ENCODE data around the gene MYO3B. TPM values are rescaled to one million over a fixed set of nuclear protein-coding genes. Genes with fewer than 3 reads are reported as not detected.

MYO3B gene
- polyA plus RNA-seq, 1 donor (not counting 4 experiments of a cell fraction or from before 2014, with no cell fraction given) = 4.4 TPM

DNA sequence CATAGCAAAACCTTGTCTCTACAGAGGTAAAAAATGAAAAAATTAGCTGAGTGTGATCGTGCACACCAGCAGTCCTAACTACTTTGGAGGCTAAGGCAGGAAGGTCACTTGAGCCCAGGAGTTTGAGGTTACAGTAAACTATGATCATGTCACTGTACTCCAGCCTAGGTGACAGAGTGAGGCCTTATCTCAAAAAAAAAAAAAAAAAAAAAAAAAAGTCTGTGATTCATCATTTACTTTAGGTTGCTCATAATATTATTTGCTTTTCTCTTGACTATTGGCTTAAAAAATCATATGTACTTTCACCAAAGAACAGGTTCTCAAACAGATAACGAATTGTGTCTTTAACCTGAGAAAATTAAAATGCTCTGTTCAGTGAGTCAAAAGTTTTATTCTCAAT lies 129.1 kb downstream of the MYO3B start:
- Histone ChIP-seq H3K9ac (ENCODE audit: control insufficient read depth, extremely low read depth, insufficient read depth, low read length) (no peak overlapping the region), H2AFZ (ENCODE audit: control insufficient read depth, low read length) (no peak overlapping the region), H3K9me3 (ENCODE audit: control insufficient read depth, low read depth, low read length) (no peaks in the 10 kb centered on the region), H3K9me1 (ENCODE audit: control insufficient read depth, extremely low read depth, insufficient read depth, low read length) (no peaks in the 10 kb centered on the region), H4K20me1 (ENCODE audit: control insufficient read depth, extremely low read depth, insufficient read depth, low read length) (no peaks in the 10 kb centered on the region), H3K4me1 (ENCODE audit: control insufficient read depth, extremely low read depth, insufficient read depth, low read length) (no peaks in the 10 kb centered on the region), H3K4me3 (ENCODE audit: control insufficient read depth in 2 of 3, extremely low read depth in 1 of 3, insufficient read depth in 2 of 3, low read depth in 1 of 3, low read length in 3 of 3) (no peak overlapping the region), H3K27ac (ENCODE audit: control insufficient read depth, insufficient read depth, low read length) (no peak overlapping the region), H3K79me2 (ENCODE audit: control insufficient read depth, insufficient read depth, low read length) (no peaks in the 10 kb centered on the region), H3K27me3 (ENCODE audit: control insufficient read depth, extremely low read depth, insufficient read depth, low read length) (no peaks in the 10 kb centered on the region), H3K36me3 (ENCODE audit: control insufficient read depth in 2 of 2, extremely low read depth in 1 of 2, insufficient read depth in 2 of 2, low read length in 2 of 2) (no peaks in the 10 kb centered on the region), H3K4me2 (ENCODE audit: control insufficient read depth, extremely low read depth, insufficient read depth, low read depth, low read length) (no peak overlapping the region)
- no peak for FAIRE-seq
- DNase-seq (ENCODE audit: low read depth, low spot score) = no peak
- TF ChIP-seq EZH2 (IDR thresholded peaks at IDR 0.05; ENCODE audit: low read length) = no peak
- TF ChIP-seq, protein P1, sequence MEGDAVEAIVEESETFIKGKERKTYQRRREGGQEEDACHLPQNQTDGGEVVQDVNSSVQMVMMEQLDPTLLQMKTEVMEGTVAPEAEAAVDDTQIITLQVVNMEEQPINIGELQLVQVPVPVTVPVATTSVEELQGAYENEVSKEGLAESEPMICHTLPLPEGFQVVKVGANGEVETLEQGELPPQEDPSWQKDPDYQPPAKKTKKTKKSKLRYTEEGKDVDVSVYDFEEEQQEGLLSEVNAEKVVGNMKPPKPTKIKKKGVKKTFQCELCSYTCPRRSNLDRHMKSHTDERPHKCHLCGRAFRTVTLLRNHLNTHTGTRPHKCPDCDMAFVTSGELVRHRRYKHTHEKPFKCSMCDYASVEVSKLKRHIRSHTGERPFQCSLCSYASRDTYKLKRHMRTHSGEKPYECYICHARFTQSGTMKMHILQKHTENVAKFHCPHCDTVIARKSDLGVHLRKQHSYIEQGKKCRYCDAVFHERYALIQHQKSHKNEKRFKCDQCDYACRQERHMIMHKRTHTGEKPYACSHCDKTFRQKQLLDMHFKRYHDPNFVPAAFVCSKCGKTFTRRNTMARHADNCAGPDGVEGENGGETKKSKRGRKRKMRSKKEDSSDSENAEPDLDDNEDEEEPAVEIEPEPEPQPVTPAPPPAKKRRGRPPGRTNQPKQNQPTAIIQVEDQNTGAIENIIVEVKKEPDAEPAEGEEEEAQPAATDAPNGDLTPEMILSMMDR (optimal IDR thresholded peaks at IDR 0.05 in 1 of 3, IDR thresholded peaks at IDR 0.05 in 1 of 3, conservative IDR thresholded peaks at IDR 0.05 in 1 of 3; ENCODE audit: extremely low read depth in 1 of 3, insufficient read depth in 2 of 3, low read length in 3 of 3) = no peak
- dilution Hi-C loops (cut with MboI; ENCODE audit: extremely low pct_ligation_motif_present, low sequenced_read_pairs) = no loop called here

DNA sequence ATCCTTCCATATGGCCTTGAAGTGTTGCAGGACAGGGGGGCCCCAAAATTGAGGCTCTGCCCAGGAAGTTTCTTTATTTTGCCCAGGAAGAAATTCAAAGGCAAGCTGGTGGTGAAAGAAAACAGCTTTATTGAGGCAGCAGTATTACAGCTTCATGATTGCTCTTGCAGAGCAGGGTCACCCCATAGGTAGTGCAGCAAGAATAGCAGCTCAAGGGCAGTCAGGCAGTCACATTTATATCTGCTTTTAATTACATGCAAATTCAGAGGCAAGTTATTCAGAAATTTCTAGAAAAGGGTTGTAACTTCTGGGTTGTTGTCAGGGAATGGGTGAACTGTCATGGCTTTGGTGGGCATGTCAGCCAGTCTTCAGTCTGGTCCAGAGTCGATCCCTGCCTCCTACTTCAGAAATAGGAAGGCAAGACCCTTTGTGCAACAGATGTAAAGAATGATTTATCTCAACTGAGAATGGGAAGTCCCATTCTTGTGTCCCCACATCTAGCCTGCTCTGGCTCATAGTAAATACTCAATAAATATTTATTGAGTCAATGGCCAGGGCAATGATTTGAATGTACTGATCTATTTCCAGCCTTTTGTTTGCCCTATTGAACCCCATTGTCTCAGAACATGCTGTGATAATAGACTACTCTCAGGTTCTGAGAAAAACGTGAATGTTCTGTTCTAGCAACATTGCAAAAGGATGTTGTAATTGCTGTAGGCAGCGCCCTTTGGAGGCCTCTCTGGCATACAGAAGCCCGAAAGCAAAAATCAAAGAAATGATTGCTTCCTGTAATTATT lies 129.8 kb downstream of the MYO3B start:
- dilution Hi-C loops (cut with MboI; ENCODE audit: extremely low pct_ligation_motif_present, low sequenced_read_pairs) = no loop called here
- H3K9me3 ChIP-seq (ENCODE audit: control insufficient read depth, low read depth, low read length) = no peaks in the 10 kb centered on the region
- no peaks in the 10 kb centered on the region for H3K27me3 ChIP-seq (ENCODE audit: control insufficient read depth, extremely low read depth, insufficient read depth, low read length)
- H3K36me3 ChIP-seq (ENCODE audit: control insufficient read depth in 2 of 2, extremely low read depth in 1 of 2, insufficient read depth in 2 of 2, low read length in 2 of 2) = no peaks in the 10 kb centered on the region
- no peak overlapping the region for H3K27ac ChIP-seq (ENCODE audit: control insufficient read depth, insufficient read depth, low read length)
- H3K4me3 ChIP-seq (ENCODE audit: control insufficient read depth in 2 of 3, extremely low read depth in 1 of 3, insufficient read depth in 2 of 3, low read depth in 1 of 3, low read length in 3 of 3) = no peak overlapping the region
- FAIRE-seq (no peak), DNase-seq (ENCODE audit: low read depth, low spot score) (no peak)
- TF ChIP-seq, protein P1 (optimal IDR thresholded peaks at IDR 0.05 in 1 of 3, IDR thresholded peaks at IDR 0.05 in 1 of 3, conservative IDR thresholded peaks at IDR 0.05 in 1 of 3; ENCODE audit: extremely low read depth in 1 of 3, insufficient read depth in 2 of 3, low read length in 3 of 3) = no peak
- no peak for TF ChIP-seq EZH2 (IDR thresholded peaks at IDR 0.05; ENCODE audit: low read length)
- no peaks in the 10 kb centered on the region for H4K20me1 ChIP-seq (ENCODE audit: control insufficient read depth, extremely low read depth, insufficient read depth, low read length)
- H3K4me2 ChIP-seq (ENCODE audit: control insufficient read depth, extremely low read depth, insufficient read depth, low read depth, low read length) = no peak overlapping the region
- H3K4me1 ChIP-seq (ENCODE audit: control insufficient read depth, extremely low read depth, insufficient read depth, low read length) = no peaks in the 10 kb centered on the region
- H3K79me2 ChIP-seq (ENCODE audit: control insufficient read depth, insufficient read depth, low read length) = no peaks in the 10 kb centered on the region
- no peaks in the 10 kb centered on the region for H3K9me1 ChIP-seq (ENCODE audit: control insufficient read depth, extremely low read depth, insufficient read depth, low read length)
- no peak overlapping the region for H2AFZ ChIP-seq (ENCODE audit: control insufficient read depth, low read length)
- no peak overlapping the region for H3K9ac ChIP-seq (ENCODE audit: control insufficient read depth, extremely low read depth, insufficient read depth, low read length)
